ENCODE measurements around the gene SWI5. TPM values are rescaled to one million over a fixed set of nuclear protein-coding genes. Genes with fewer than 3 reads are reported as not detected.

The SWI5 gene
- total and polyA plus RNA-seq, 9 of the 15 experiments (the other 6 are each of a cell fraction or from before 2014, with no cell fraction given) = 62.8 to 133 (median 95.9) TPM

- TF ChIP-seq ARID3A (IDR thresholded peaks at IDR 0.05; ENCODE audit: borderline replicate concordance, low read depth, low read length) = 0 out of 2 replicates have a peak, but pooled peaks have one; percentile 15
- TF ChIP-seq ZNF717 (CRISPR knock-in tag; IDR thresholded peaks at IDR 0.05) = no peak
- TF ChIP-seq MBD1 (CRISPR knock-in tag; IDR thresholded peaks at IDR 0.05) = no peak
- TF ChIP-seq ZNF668 (CRISPR knock-in tag; IDR thresholded peaks at IDR 0.05) = no peak
- TF ChIP-seq ELF4 (CRISPR knock-in tag; IDR thresholded peaks at IDR 0.05) = no peak
- TF ChIP-seq CBX3 (IDR thresholded peaks at IDR 0.05; ENCODE audit: borderline replicate concordance in 1 of 2, low read length in 2 of 2) = peak in 1 of 2 experiments; percentile 88; a peak in 2 of 3 replicates
- TF ChIP-seq BHLHE40 (IDR thresholded peaks at IDR 0.05; ENCODE audit: low read length) = no peak; the same call in 1 of the 2 replicates
- TF ChIP-seq MNT (conservative IDR thresholded peaks at IDR 0.05) = no peak
- no peak for TF ChIP-seq ZNF586 (CRISPR knock-in tag; conservative IDR thresholded peaks at IDR 0.05)
- TF ChIP-seq BCL6 (CRISPR knock-in tag; IDR thresholded peaks at IDR 0.05) = no peak
- TF ChIP-seq ARNT (IDR thresholded peaks at IDR 0.05) = no peak
- no peak for TF ChIP-seq ARHGAP35 (IDR thresholded peaks at IDR 0.05; ENCODE audit: partially characterized antibody)
- TF ChIP-seq HNRNPLL (IDR thresholded peaks at IDR 0.05; ENCODE audit: low read depth, low read length, poor library complexity, severe bottlenecking) = no peak
- TF ChIP-seq TEAD4 (IDR thresholded peaks at IDR 0.05; ENCODE audit: low read length) = peak; percentile 88
- no peak for TF ChIP-seq TEAD4 (CRISPR knock-in tag; IDR thresholded peaks at IDR 0.05; ENCODE audit: borderline replicate concordance)
- TF ChIP-seq RBM15 (IDR thresholded peaks at IDR 0.05; ENCODE audit: insufficient read depth, low read length) = no peak
- no peak for TF ChIP-seq ZNF518B (CRISPR knock-in tag; IDR thresholded peaks at IDR 0.05)
- TF ChIP-seq IFI16 (CRISPR knock-in tag; IDR thresholded peaks at IDR 0.05) = 0 out of 2 replicates have a peak, but pooled peaks have one; percentile 1
- no peak for TF ChIP-seq BCOR (IDR thresholded peaks at IDR 0.05)
These were observed 22.7 kb downstream of the SWI5 start (continued) for GRCh38 chr9:128298535-128299482.
